HepG2 (cell line): ENCODE measurements around the gene FBXO4.

ENCODE experiments used
- ARNT2 ChIP-seq: sonication (generic); formaldehyde crosslinking; IDR thresholded peaks from 2 replicates; pipeline ENCODE4 v1.8.0; 2022; ENCODE audit warnings: mild to moderate bottlenecking, low read depth, missing genetic modification reagents, moderate library complexity
- CAMTA2 ChIP-seq: sonication (generic); formaldehyde crosslinking; IDR thresholded peaks from 2 replicates; pipeline ENCODE4 v1.4.0; 2020; ENCODE audit warnings: mild to moderate bottlenecking, missing genetic modification reagents, borderline replicate concordance
- CTCF ChIP-seq: sonication (generic); formaldehyde crosslinking; IDR thresholded peaks from 2 replicates; pipeline ENCODE4 v1.5.0; 2020; ENCODE audit warnings: mild to moderate bottlenecking, missing genetic modification reagents, moderate library complexity
- FOXM1 ChIP-seq: sonication (generic); formaldehyde crosslinking; IDR thresholded peaks from 2 replicates; pipeline ENCODE4 v1.5.0; 2020; ENCODE audit warnings: missing genetic modification reagents
- GLI4 ChIP-seq: sonication (generic); formaldehyde crosslinking; IDR thresholded peaks from 2 replicates; pipeline ENCODE4 v1.5.1; 2020; ENCODE audit warnings: missing genetic modification reagents, mild to moderate bottlenecking, moderate library complexity, borderline replicate concordance
- NFRKB ChIP-seq: fragments of 450-650 bp; IDR thresholded peaks from 2 replicates; pipeline ENCODE4 v1.6.1; 2017
- POLR2A ChIP-seq, 2 experiments: IDR thresholded peaks; 2 replicates each; pipeline ENCODE4 v1.6.1; 2011; ENCODE audit warnings: low read depth in 2 of 2, low read length in 2 of 2, mild to moderate bottlenecking in 1 of 2, moderate library complexity in 1 of 2; ENCODE audit not compliant: insufficient read depth in 1 of 2
- TARDBP ChIP-seq: sonication (generic); formaldehyde crosslinking; IDR thresholded peaks from 2 replicates; pipeline ENCODE4 v1.8.0; 2022; ENCODE audit warnings: mild to moderate bottlenecking, missing genetic modification reagents
- ZBTB39 ChIP-seq: sonication (generic); formaldehyde crosslinking; IDR thresholded peaks from 2 replicates; pipeline ENCODE4 v1.5.0; 2020; ENCODE audit warnings: missing genetic modification reagents
- ZFX ChIP-seq: sonication (generic); formaldehyde crosslinking; IDR thresholded peaks from 2 replicates; pipeline ENCODE4 v1.4.0; 2020; ENCODE audit warnings: mild to moderate bottlenecking, low read depth, missing genetic modification reagents, moderate library complexity
- ZNF703 ChIP-seq: sonication (generic); formaldehyde crosslinking; IDR thresholded peaks from 2 replicates; pipeline ENCODE4 v1.5.1; 2020; ENCODE audit warnings: missing genetic modification reagents, mild to moderate bottlenecking, moderate library complexity, borderline replicate concordance

GRCh38 chr5:41967401-41967800, 42.3 kb downstream of the FBXO4 start:
- TF ChIP-seq NFRKB (no peak), ARNT2 (CRISPR knock-in tag) (no peak), ZNF703 (no peak), CAMTA2 (no peak), POLR2A (IDR thresholded peaks at IDR 0.05; ENCODE audit: insufficient read depth in 1 of 2, low read depth in 2 of 2, low read length in 2 of 2) (no peak), CTCF (CRISPR knock-in tag) (no peak), GLI4 (no peak), ZBTB39 (CRISPR knock-in tag) (no peak), TARDBP (CRISPR knock-in tag) (no peak), ZFX (CRISPR knock-in tag) (no peak), FOXM1 (no peak)
